HG03097 (cell line): Measurements from ENCODE around the gene NCAPD2.

Experiments
- ATAC-seq: cut with Tn5 transposase; IDR thresholded peaks from one replicate; pipeline ENCODE4 v1.9.1; 2021; ENCODE audit not compliant: unreplicated experiment, low FRiP score

The NCAPD2 gene

GRCh38 chr12:6493497-6494257 lies at the start of gene NCAPD2:
NCAPD2 (plus strand) TSS chr12:6494102; CDS start chr12:6495099, 997 bp downstream.
- peak; percentile 78 for ATAC-seq

- ATAC-seq: no peak
Measured at GRCh38 chr12:6444704-6445688, 48.9 kb upstream of the NCAPD2 start, which contains the start of gene CD27. CD27 (plus strand) TSS chr12:6444955; CDS start chr12:6445096, 141 bp downstream.

GRCh38 chr12:6450091-6450868 lies 43.6 kb upstream of the NCAPD2 start:
- ATAC-seq: no peak

- ATAC-seq: no peak
Measured at GRCh38 chr12:6450869-6451347, 43.0 kb upstream of the NCAPD2 start.

GRCh38 chr12:6451348-6452244 lies 42.3 kb upstream of the NCAPD2 start, which contains the start of gene TAPBPL:
TAPBPL (plus strand) TSS chr12:6452042; CDS start chr12:6452249, 207 bp downstream.
- peak; percentile 54 for ATAC-seq

GRCh38 chr12:6452245-6452943 lies 41.5 kb upstream of the NCAPD2 start:
- ATAC-seq: no peak

GRCh38 chr12:6452944-6453630 lies 40.8 kb upstream of the NCAPD2 start:
- ATAC-seq: no peak

GRCh38 chr12:6457220-6457945 lies 36.5 kb upstream of the NCAPD2 start:
- no peak for ATAC-seq

GRCh38 chr12:6458281-6459003 lies 35.5 kb upstream of the NCAPD2 start:
- no peak for ATAC-seq

GRCh38 chr12:6459004-6459337 lies 34.9 kb upstream of the NCAPD2 start:
- ATAC-seq: no peak

GRCh38 chr12:6460751-6461371 lies 33.0 kb upstream of the NCAPD2 start:
- ATAC-seq: no peak

- ATAC-seq: peak; percentile 57
Measured at GRCh38 chr12:6461401-6462233, 32.3 kb upstream of the NCAPD2 start.

- no peak for ATAC-seq
Measured at GRCh38 chr12:6462234-6462995, 31.5 kb upstream of the NCAPD2 start.

- ATAC-seq: no peak
Measured at GRCh38 chr12:6463216-6463615, 30.7 kb upstream of the NCAPD2 start.

- ATAC-seq: no peak
Measured at GRCh38 chr12:6463858-6464257, 30.0 kb upstream of the NCAPD2 start.
